Mesothelial cell of epicardium (in vitro differentiated cells): ENCODE results near the gene GNB2. TPM values are rescaled to one million over a fixed set of nuclear protein-coding genes. Genes with fewer than 3 reads are reported as not detected.
A peak's percentile ranks its signal among the peaks of the same experiment; 100 is the strongest.

Experiments used
- DNase-seq, 2 experiments: peaks; one replicate each; pipeline ENCODE4 v3.0.0; 2021; ENCODE audit warnings: low spot score in 2 of 2; ENCODE audit not compliant: unreplicated experiment in 2 of 2
- H3K27ac Mint-ChIP-seq: 2 replicates; pipeline ENCODE4 v1.8.0; 2021; ENCODE audit warnings: mixed read lengths
- H3K27me3 Mint-ChIP-seq: 2 replicates; pipeline ENCODE4 v1.8.0; 2021; ENCODE audit warnings: low read depth, mixed read lengths
- H3K36me3 Mint-ChIP-seq: 2 replicates; pipeline ENCODE4 v1.8.0; 2021; ENCODE audit warnings: mixed read lengths
- H3K4me1 Mint-ChIP-seq: 2 replicates; pipeline ENCODE4 v1.8.0; 2021; ENCODE audit warnings: mixed read lengths
- H3K4me3 Mint-ChIP-seq: 2 replicates; pipeline ENCODE4 v1.8.0; 2021; ENCODE audit warnings: mild to moderate bottlenecking, moderate library complexity, mixed read lengths
- H3K9me3 Mint-ChIP-seq: 2 replicates; pipeline ENCODE4 v1.8.0; 2021; ENCODE audit warnings: mixed read lengths
- total RNA-seq: library from RNA; stranded (reverse); gene quantifications from 3 replicates; pipeline ENCODE4 v1.2.1, GENCODE V29; 2021
- TF ChIP-seq, protein P1 (sequence below): fragments of 200-600 bp; sonication (generic); IDR thresholded peaks from one replicate; pipeline ENCODE4 v1.5.0; 2021; ENCODE audit warnings: antibody characterized with exemption; ENCODE audit not compliant: unreplicated experiment

The GNB2 gene
- total RNA-seq, 1 donor from 2014 or later = 174 TPM

DNA sequence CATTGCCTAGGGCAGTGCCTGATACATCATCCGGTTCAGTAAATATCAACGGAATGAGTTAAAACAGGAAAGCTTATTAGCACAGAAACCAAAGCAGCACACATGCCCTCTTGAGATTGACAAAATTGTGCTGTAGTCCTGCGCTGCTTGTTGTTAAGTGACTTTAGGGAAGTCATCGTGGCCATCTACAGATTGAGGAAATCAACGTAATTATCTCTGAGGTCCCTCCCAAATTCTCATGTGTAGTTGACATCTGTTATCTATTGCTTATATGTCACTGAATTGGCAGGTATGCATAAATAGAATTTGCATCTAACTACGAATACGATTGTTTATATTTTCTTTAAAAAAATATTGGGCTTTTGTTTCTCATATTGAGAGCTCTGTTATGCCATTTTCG lies 3.5 kb upstream of the GNB2 start:
- peaks cover 1% of the 10 kb centered on the region for H3K4me1 Mint-ChIP-seq
- H3K4me3 Mint-ChIP-seq = no peak overlapping the region
- TF ChIP-seq, protein P1, sequence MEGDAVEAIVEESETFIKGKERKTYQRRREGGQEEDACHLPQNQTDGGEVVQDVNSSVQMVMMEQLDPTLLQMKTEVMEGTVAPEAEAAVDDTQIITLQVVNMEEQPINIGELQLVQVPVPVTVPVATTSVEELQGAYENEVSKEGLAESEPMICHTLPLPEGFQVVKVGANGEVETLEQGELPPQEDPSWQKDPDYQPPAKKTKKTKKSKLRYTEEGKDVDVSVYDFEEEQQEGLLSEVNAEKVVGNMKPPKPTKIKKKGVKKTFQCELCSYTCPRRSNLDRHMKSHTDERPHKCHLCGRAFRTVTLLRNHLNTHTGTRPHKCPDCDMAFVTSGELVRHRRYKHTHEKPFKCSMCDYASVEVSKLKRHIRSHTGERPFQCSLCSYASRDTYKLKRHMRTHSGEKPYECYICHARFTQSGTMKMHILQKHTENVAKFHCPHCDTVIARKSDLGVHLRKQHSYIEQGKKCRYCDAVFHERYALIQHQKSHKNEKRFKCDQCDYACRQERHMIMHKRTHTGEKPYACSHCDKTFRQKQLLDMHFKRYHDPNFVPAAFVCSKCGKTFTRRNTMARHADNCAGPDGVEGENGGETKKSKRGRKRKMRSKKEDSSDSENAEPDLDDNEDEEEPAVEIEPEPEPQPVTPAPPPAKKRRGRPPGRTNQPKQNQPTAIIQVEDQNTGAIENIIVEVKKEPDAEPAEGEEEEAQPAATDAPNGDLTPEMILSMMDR = no peak
- H3K27me3 Mint-ChIP-seq = peaks cover 32% of the 10 kb centered on the region
- no peak for DNase-seq
- no peaks in the 10 kb centered on the region for H3K36me3 Mint-ChIP-seq
- no peak overlapping the region for H3K27ac Mint-ChIP-seq
- H3K9me3 Mint-ChIP-seq = peaks cover 3% of the 10 kb centered on the region

- Mint-ChIP-seq H3K36me3 (no peaks in the 10 kb centered on the region), H3K9me3 (peaks cover 3% of the 10 kb centered on the region), H3K4me1 (peaks cover 7% of the 10 kb centered on the region), H3K27ac (no peak overlapping the region), H3K27me3 (peaks cover 24% of the 10 kb centered on the region), H3K4me3 (no peak overlapping the region)
- TF ChIP-seq, protein P1 = no peak
- DNase-seq = no peak
These were observed 1.9 kb upstream of the GNB2 start for GRCh38 chr7:100671353-100672327.

DNA sequence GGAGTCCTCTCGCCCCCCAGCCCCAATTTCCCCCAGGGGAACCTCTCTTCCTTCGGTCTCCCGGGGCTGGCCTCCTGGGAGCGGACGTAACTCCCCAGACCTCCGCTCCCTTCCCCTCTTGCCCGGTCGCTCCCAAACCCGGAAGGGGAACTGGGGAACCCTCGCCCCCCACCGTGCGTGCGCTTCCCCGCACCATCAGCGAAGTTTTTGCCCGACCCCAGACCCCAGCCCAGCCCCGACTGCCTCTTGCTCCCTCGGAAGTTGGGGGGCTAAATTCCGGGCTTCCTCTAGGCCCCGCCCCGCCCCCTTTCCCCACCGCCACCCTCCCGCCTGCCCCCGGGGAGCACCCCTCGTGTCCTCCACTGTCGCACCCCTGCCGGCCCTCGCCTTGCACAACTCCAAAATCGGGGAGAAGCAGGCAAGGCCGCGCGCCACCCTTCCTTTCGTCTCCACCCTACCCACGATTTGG lies 436 bp downstream of the GNB2 start:
- Mint-ChIP-seq H3K4me1 (peaks cover 16% of the 10 kb centered on the region), H3K36me3 (peaks cover 5% of the 10 kb centered on the region), H3K9me3 (no peaks in the 10 kb centered on the region), H3K27me3 (peaks cover 16% of the 10 kb centered on the region), H3K27ac (peak overlapping the region; percentile 97), H3K4me3 (peak overlapping the region; percentile 95)
- no peak for DNase-seq
- TF ChIP-seq, protein P1 = no peak

DNA sequence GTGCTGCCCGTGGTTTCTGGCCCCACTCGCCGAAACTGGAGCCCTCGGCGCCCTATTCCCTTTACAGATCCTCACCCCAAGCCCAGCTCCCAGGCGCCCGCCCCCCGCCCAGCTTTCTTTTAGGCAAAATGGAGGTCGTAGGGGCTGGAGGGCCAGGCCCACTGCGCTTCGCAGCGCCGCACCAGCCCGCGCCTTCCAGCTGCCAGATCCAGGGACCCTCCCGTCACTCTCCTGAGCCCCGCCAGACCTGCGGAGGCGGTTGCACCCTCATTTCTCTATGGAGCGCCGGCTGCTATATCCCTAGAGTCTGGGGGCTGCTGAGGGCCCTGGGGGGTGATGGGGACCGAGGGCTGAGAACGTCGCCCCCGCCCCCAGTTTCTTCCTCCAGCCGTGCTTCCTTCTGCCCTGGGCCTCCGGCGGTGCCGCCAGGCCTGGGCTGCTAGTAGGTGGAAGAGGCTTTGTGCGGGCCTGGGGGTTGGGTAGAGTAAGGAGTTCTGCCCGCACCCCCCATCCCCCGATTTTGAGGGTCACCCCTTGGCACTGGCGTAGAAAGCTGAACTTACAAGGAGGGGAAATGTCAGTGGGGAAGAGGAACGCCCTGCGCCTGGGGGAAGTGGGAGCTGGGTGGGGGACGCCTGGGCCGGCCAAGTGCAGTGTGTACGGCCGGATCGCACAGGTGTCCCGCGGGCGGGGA lies 1.0 kb downstream of the GNB2 start:
- H3K27me3 Mint-ChIP-seq = peaks cover 13% of the 10 kb centered on the region
- peaks cover 20% of the 10 kb centered on the region for H3K4me1 Mint-ChIP-seq
- peaks cover 9% of the 10 kb centered on the region for H3K36me3 Mint-ChIP-seq
- H3K9me3 Mint-ChIP-seq = no peaks in the 10 kb centered on the region
- TF ChIP-seq, protein P1 = no peak
- DNase-seq = peak in 1 of 2 experiments; percentile 54
- H3K27ac Mint-ChIP-seq = peak overlapping the region; percentile 97
- H3K4me3 Mint-ChIP-seq = peak overlapping the region; percentile 95

DNA sequence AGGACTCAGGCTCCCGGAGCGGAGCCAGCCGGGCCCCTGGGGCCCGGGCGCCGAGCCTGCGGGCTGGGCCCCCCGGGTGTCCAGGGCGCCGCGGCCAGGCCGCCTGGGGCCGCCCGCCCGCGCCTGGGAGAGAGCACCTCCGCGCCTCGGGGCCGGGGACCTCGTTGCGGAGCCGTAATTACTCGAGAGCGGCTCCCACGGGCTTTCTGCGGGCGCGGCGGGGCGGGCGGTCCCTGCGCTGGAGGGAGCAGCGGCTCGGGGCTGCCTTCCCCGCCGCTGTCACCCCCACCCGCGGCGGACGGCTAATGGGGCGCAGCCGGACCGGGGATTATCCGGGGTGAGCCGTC lies 1.5 kb downstream of the GNB2 start:
- no peaks in the 10 kb centered on the region for H3K9me3 Mint-ChIP-seq
- TF ChIP-seq, protein P1 = no peak
- H3K4me3 Mint-ChIP-seq = peak overlapping the region; percentile 95
- peaks cover 9% of the 10 kb centered on the region for H3K27me3 Mint-ChIP-seq
- peaks cover 9% of the 10 kb centered on the region for H3K36me3 Mint-ChIP-seq
- DNase-seq = peak in 1 of 2 experiments; percentile 60
- H3K27ac Mint-ChIP-seq = no peak overlapping the region
- peaks cover 20% of the 10 kb centered on the region for H3K4me1 Mint-ChIP-seq
